HG02840 (cell line): ENCODE measurements around the gene VASN.

Experiments used
- ATAC-seq: cut with Tn5 transposase; IDR thresholded peaks from one replicate; pipeline ENCODE4 v1.9.1; 2021; ENCODE audit warnings: mild to moderate bottlenecking, moderate library complexity, moderate number of reproducible peaks; ENCODE audit not compliant: unreplicated experiment, low FRiP score

The VASN gene

GRCh38 chr16:4415538-4416199 is 44.0 kb downstream of the VASN start:
- peak; percentile 14 for ATAC-seq

GRCh38 chr16:4416200-4417032 is 44.8 kb downstream of the VASN start, which contains the start of gene CORO7:
Gene CORO7 (minus strand): TSS chr16:4416596. CDS start chr16:4416518, 78 bp downstream.
- ATAC-seq: peak; percentile 66

- ATAC-seq: no peak
These were observed 47.8 kb downstream of the VASN start for GRCh38 chr16:4419402-4419959.

- ATAC-seq: no peak
These were observed 49.0 kb downstream of the VASN start for GRCh38 chr16:4420505-4421105.

- peak; percentile 87 for ATAC-seq
These were observed 53.9 kb downstream of the VASN start, which contains the start of gene DNAJA3 for GRCh38 chr16:4425378-4426020. Gene DNAJA3 (plus strand): TSS chr16:4425868. CDS start chr16:4425882, 14 bp downstream.

GRCh38 chr16:4426021-4426684 is 54.5 kb downstream of the VASN start:
- peak; percentile 14 for ATAC-seq

GRCh38 chr16:4426722-4427372 is 55.2 kb downstream of the VASN start:
- ATAC-seq: no peak

- no peak for ATAC-seq
These were observed 56.9 kb downstream of the VASN start for GRCh38 chr16:4428500-4428899.

- ATAC-seq: no peak
These were observed 59.4 kb downstream of the VASN start for GRCh38 chr16:4431023-4431422.
